RWPE2 (cell line): ENCODE data around the gene SNAPC5.

Experiments
- ATAC-seq: fragments of 200-7000 bp; cut with Tn5 transposase; 3 replicates; pipeline ENCODE4 v1.9.1; 2021; ENCODE audit warnings: low read depth
- DNase-seq: peaks from one replicate; pipeline ENCODE4 v3.0.0-alpha.2; 2020; ENCODE audit warnings: low spot score
- H3K27ac ChIP-seq: fragments of 450-650 bp; 2 replicates; pipeline ENCODE4 v1.5.1; 2017; ENCODE audit warnings: mild to moderate bottlenecking; ENCODE audit not compliant: poor library complexity, severe bottlenecking
- H3K27me3 ChIP-seq: fragments of 250-450 bp; sonication (Bioruptor Pico); 2 replicates; pipeline ENCODE4 v1.5.1; 2021; ENCODE audit warnings: mild to moderate bottlenecking, moderate library complexity; ENCODE audit not compliant: insufficient read depth, poor library complexity, severe bottlenecking
- H3K36me3 ChIP-seq: fragments of 250-450 bp; sonication (Bioruptor Pico); 2 replicates; pipeline ENCODE4 v1.5.1; 2020; ENCODE audit warnings: low read depth, mild to moderate bottlenecking, moderate library complexity
- H3K4me1 ChIP-seq: fragments of 250-450 bp; sonication (Bioruptor Pico); 2 replicates; pipeline ENCODE4 v1.5.1; 2021; ENCODE audit warnings: mild to moderate bottlenecking, moderate library complexity; ENCODE audit not compliant: insufficient read depth, poor library complexity, severe bottlenecking
- H3K4me3 ChIP-seq: fragments of 250-450 bp; sonication (Bioruptor Pico); 2 replicates; pipeline ENCODE4 v1.5.1; 2021; ENCODE audit warnings: mild to moderate bottlenecking, moderate library complexity; ENCODE audit not compliant: severe bottlenecking
- H3K9me3 ChIP-seq: fragments of 250-450 bp; sonication (Bioruptor Pico); 2 replicates; pipeline ENCODE4 v1.5.1; 2021; ENCODE audit warnings: mild to moderate bottlenecking, moderate library complexity; ENCODE audit not compliant: severe bottlenecking
- TF ChIP-seq, protein P1 (sequence below): fragments of 450-650 bp; IDR thresholded peaks from one replicate; pipeline ENCODE4 v1.5.1; 2017; ENCODE audit warnings: mild to moderate bottlenecking, moderate library complexity; ENCODE audit not compliant: poor library complexity, severe bottlenecking

SNAPC5 gene

DNA sequence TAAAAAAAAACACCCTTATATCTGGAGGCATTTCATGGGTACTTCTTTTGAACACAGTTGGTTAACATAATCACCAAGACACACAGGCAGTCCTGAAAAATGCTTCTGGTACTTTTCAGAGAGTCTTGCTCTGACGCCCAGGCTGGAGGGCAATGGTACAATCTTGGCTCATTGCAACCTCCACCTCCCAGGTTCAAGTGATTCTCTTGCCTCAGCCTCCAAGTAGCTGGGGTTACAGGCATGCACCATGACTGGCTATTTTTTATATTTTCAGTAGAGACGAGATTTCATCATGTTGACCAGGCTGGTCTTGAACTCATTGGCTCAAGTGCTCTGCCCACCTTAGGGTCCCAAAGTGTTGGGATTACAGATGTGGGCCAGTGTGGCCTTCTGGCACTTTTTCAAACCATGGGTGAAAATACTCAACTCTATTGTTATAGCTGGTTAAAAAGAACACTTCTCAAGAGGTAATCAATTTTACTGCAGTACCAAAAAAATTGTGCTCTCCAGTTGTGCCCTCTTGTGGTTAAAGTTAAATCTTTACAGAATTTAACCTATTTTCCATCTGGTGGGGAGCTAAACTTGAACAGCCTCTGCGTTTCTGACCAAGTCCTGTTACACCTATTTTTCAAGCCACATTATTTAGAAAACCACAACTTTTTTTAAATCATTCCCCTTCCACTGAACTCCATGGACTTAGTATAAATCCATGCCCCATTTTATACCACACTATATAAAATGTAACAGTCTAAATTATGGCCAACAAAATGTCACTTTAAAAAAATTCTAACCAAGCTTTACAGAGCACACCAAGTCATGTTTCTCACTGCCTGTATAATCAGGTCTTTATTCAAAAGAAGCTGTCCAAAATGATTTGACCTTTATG, 1.2 kb upstream of the SNAPC5 start:
- H3K4me3 ChIP-seq, result no peak overlapping the region
- peaks cover 10% of the 10 kb centered on the region for H3K4me1 ChIP-seq
- peak overlapping the region; percentile 87 for H3K27ac ChIP-seq
- TF ChIP-seq, protein P1, sequence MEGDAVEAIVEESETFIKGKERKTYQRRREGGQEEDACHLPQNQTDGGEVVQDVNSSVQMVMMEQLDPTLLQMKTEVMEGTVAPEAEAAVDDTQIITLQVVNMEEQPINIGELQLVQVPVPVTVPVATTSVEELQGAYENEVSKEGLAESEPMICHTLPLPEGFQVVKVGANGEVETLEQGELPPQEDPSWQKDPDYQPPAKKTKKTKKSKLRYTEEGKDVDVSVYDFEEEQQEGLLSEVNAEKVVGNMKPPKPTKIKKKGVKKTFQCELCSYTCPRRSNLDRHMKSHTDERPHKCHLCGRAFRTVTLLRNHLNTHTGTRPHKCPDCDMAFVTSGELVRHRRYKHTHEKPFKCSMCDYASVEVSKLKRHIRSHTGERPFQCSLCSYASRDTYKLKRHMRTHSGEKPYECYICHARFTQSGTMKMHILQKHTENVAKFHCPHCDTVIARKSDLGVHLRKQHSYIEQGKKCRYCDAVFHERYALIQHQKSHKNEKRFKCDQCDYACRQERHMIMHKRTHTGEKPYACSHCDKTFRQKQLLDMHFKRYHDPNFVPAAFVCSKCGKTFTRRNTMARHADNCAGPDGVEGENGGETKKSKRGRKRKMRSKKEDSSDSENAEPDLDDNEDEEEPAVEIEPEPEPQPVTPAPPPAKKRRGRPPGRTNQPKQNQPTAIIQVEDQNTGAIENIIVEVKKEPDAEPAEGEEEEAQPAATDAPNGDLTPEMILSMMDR, result no peak
- no peaks in the 10 kb centered on the region for H3K27me3 ChIP-seq
- DNase-seq (peak; percentile 15), ATAC-seq (no peak)
- peaks cover 82% of the 10 kb centered on the region for H3K36me3 ChIP-seq
- no peaks in the 10 kb centered on the region for H3K9me3 ChIP-seq

DNA sequence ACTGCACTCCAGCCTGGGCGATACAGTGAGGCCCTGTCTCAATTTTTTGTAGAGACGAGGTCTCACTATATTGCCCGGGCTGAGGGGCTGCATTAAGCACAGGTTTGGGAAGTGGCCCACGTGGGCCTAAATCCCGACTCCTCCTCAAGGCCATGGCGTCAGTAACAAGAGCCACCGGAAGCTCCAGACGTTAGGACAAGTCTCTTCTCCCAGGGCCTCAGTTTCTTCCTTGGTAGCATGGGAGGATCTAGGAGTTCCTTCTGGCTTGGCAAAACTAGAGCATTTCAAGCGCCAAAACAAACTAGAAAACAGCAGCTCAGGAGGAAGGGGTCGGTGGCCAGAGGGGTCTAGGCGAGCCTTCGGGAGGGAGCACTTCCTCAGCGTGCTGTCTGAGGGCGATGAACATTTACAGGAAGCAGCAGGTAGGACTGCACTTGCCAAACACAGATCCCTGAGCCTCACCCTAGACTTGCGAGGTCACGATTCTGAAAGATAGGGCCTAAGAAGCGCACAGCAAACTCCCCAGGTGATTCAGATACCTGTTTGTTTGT, 536 bp downstream of the SNAPC5 start:
- Histone ChIP-seq H3K4me3 (peak overlapping the region; percentile 57), H3K36me3 (peaks cover 82% of the 10 kb centered on the region), H3K27me3 (no peaks in the 10 kb centered on the region), H3K4me1 (peaks cover 3% of the 10 kb centered on the region), H3K9me3 (no peaks in the 10 kb centered on the region), H3K27ac (peak overlapping the region; percentile 87)
- DNase-seq, result peak; percentile 45
- peak; percentile 15 for ATAC-seq
- TF ChIP-seq, protein P1, result no peak

DNA sequence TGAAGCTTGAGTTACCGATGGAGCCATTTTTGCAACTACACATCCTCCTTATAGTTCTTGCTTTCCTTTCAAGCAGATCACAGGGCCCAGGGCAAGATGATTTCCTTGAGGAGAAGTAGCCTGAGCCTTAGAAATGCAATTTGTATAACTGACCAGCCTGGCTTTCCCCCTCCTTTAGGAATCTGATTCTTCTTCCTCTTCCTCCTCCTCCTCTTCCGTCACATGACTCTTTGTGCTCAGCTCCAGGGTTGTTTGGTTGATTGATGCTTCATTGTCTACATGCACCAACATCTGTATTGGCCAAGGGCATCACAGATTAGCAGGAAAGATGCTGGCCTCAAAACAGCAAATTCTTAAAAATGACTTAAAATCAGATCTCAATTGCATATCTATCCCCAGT, 3.3 kb downstream of the SNAPC5 start:
- TF ChIP-seq, protein P1, result no peak
- H3K27ac ChIP-seq, result no peak overlapping the region
- H3K9me3 ChIP-seq, result no peaks in the 10 kb centered on the region
- no peak for DNase-seq
- no peak overlapping the region for H3K4me3 ChIP-seq
- ATAC-seq, result no peak
- peaks cover 82% of the 10 kb centered on the region for H3K36me3 ChIP-seq
- H3K4me1 ChIP-seq, result no peaks in the 10 kb centered on the region
- no peaks in the 10 kb centered on the region for H3K27me3 ChIP-seq

- DNase-seq, result peak; percentile 42
- H3K4me1 ChIP-seq, result no peaks in the 10 kb centered on the region
- no peak overlapping the region for H3K27ac ChIP-seq
- no peak for ATAC-seq
- H3K4me3 ChIP-seq, result no peak overlapping the region
- TF ChIP-seq, protein P1, result no peak
- H3K9me3 ChIP-seq, result no peaks in the 10 kb centered on the region
- H3K36me3 ChIP-seq, result peaks cover 93% of the 10 kb centered on the region
- no peaks in the 10 kb centered on the region for H3K27me3 ChIP-seq
These were observed 5.7 kb downstream of the SNAPC5 start for GRCh38 chr15:66491846-66492245.
